Measurements from ENCODE around the gene GPC6.

Gene GPC6

GRCh38 chr13:93386116-93386515 lies 159.5 kb downstream of the GPC6 start:
- DNase-seq, result no peak

DNA sequence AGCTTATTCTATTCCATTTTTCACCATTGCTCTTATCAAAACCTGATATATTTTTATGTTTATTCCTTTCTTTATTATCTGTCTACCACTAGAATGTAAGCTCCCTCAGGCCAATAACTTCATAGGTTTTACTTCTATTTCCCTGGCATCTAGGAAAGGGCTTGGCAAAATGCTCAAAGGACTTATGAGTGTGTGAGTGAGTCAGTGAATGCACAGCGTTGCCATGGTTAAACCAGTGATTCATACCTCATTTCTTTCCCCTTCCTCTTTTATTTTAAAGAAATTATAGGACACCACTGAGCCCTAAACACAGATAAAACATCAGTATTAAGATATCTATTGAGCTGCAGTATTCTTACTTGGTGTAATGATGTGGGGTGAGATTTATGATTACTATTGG lies 162.1 kb downstream of the GPC6 start:
- no peak for DNase-seq

DNA sequence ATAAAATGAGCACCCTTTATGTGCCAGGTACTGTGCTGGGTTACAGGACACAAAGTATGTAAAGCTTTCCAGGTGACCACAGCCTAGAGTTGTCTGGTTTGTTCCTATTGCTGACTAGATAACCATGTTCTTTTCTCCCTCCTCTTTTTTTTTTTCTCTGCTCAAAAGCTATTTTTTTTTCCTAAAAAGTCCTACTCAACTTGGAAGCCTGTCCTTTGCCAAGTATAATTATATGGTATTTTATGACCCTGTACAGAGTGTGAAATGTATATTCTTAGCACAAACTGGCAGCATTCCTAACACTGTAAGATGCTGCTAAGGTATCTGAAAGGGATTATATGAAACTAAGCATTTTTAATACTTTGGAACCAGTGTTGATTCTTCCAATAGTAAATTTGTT lies 171.0 kb downstream of the GPC6 start:
- DNase-seq, result no peak

DNA sequence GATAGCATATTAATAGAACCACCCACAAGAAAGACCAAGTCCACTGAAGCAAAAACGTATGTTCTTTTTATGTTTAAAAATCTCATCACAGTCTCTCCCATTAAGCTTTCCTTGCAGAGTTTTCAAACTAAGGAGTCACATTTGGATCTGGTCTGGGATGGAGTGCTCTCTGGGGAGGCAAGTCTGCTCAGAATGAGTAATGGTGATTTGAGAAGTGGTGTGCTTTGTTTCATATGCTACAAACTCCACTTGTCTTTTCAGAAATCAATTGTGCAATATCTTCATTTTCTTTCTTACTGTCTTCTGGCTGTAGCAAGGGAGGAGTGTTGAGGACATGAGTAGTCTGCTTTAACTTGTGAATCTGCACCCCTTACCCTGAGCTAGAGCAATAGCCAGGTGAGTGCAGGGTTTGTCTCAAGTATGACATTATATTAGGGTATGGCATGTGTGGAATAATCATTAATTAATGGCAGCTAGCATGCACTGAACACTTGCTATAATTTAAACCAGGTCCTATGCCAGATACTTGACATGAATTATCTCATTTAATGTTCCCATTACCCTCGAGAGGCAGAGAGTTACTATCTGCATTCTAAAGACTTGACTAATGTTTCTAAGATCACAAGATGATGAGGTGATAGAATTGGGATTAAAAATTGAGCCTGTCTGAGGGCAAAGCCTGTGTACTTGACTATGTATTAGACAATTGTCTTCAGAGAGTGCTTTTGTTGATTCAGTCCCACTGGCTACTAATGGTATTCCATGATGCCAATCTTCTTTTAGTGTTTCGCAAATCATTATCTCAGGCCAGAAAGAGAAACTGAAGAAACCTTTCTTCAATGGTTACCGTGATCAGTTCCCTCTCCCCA lies 171.8 kb downstream of the GPC6 start:
- no peak for DNase-seq

GRCh38 chr13:93399212-93399611 lies 172.6 kb downstream of the GPC6 start:
- no peak for DNase-seq

GRCh38 chr13:93406136-93406535 lies 179.5 kb downstream of the GPC6 start:
- DNase-seq, result no peak

GRCh38 chr13:93407551-93407950 lies 180.9 kb downstream of the GPC6 start:
- no peak for DNase-seq

DNA sequence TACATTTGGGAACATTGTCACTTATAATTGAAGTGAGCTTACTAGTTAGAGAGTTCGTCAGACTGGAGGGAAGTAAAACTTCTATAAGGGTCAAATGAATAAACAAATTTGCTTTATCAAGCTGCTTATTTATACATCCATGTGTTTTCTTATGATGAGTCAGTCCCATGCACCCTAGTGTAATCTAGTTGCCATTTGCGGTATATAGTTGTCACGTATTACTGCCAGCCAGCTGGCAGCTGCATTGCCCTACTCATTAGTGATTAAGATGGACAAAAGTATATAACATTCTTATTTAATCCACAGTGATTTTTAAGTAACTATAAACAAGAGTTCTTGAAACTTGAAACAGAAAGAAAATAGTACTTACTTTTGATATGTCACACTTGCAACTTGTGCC lies 182.4 kb downstream of the GPC6 start:
- DNase-seq, result no peak

- no peak for DNase-seq
These were observed 183.2 kb downstream of the GPC6 start for GRCh38 chr13:93409816-93410215.

- no peak for DNase-seq
These were observed 184.6 kb downstream of the GPC6 start for GRCh38 chr13:93411186-93411680.

- no peak for DNase-seq
These were observed 186.1 kb downstream of the GPC6 start for GRCh38 chr13:93412676-93413075.

- no peak for DNase-seq
These were observed 187.5 kb downstream of the GPC6 start for GRCh38 chr13:93413972-93414717.

- DNase-seq, result no peak
These were observed 190.2 kb downstream of the GPC6 start for GRCh38 chr13:93416736-93417355.

DNA sequence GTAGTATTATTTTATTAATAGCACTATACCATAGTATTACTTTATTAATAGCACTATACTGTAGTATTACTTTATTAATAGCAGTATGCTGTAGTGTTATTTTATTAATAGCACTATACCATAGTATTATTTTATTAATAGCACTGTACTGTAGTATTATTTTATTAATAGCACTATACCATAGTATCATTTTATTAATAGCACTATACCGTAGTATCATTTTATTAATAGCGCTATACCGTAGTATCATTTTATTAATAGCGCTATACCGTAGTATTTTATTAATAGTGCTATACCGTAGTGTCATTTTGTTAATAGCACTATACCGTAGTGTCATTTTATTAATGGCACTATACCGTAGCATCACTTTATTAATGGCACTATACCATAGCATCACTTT lies 191.8 kb downstream of the GPC6 start:
- DNase-seq, result no peak

- no peak for DNase-seq
These were observed 193.6 kb downstream of the GPC6 start for GRCh38 chr13:93420206-93420605.

DNA sequence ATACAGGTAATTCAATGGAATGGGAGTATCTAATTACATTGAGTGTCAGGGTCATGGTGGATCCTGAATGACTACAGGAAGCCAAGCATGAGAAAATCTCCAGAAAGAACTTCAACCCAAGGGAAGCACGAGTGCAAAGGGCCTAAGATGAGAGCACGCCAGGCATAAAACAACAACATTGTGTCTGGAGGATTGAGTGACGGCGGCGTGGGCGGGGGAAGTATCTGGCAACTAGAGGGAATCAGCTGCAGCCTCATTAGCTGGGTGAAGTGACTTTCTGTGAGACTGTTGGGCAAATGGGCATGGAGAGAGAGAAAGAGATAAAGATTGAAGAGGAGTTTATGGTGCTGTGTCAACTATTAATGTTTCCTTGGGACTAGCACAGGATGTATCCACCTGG lies 194.3 kb downstream of the GPC6 start:
- no peak for DNase-seq

DNA sequence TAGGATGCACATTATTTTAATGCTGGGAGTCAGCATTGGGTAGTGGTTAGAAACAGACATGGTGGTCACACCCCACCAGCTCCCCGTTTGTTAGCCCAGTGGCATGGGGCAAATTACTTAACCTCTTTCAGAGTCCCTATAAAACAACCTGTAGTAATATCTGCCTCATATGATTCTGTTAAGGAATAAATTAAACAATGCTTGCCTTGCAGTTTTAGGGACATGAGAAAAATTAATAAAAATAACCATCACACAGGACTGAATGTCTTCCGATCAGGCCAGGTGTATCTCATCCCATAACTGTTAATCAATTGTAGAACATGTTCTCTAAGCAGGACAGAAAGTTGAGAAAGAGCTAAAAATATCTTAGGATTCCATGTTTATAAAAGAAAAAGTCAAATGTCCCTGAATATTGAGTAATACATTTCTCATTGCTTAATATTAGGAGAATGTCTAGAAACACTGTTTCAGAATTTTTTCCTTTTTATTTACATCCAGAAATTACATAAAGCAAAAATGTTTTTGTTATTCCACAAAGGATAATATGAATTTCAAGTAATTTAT lies 196.5 kb downstream of the GPC6 start:
- no peak for DNase-seq

- DNase-seq, result no peak
These were observed 198.8 kb downstream of the GPC6 start for GRCh38 chr13:93425411-93425810.

- DNase-seq, result no peak
These were observed 203.8 kb downstream of the GPC6 start for GRCh38 chr13:93430381-93430780.

DNA sequence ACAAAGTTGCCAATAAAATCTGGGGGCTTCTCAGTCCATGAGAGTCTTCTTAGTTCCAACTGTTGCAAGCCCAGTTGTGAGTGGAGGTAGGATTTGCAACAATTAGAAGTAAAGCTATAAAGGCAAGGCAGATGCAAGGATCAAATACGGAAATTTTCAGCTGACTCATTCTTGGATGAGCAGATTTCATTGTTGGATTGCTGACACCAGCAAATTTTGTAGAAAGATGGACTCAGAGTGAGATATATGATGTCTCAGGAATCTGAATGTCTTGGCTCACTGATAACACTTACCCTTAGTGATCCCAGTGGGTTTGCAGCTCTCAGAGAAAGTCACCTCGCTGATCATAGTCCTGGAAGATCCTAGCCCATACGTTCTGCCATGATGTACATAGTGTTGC lies 209.0 kb downstream of the GPC6 start:
- no peak for DNase-seq

GRCh38 chr13:93437081-93437480 lies 210.5 kb downstream of the GPC6 start:
- DNase-seq, result no peak

DNA sequence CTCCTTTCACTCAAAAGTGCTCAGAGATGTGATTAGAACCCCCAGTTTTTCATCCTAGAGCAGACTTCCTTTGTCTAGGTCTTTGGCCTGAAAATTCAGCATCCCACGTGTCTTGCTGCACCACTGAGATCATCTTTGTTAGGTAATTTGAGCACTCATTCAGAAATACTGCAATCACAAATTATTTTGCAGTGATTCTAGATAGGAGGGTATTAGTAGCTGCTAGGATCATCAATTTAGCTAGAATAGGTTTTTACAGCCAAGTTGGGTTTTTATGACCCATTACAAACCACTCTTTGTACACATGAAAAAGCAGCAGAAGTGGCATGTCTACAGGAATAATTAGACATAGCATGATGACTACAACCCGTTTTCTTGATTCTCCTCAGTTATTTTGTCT lies 219.6 kb downstream of the GPC6 start:
- DNase-seq, result no peak

DNA sequence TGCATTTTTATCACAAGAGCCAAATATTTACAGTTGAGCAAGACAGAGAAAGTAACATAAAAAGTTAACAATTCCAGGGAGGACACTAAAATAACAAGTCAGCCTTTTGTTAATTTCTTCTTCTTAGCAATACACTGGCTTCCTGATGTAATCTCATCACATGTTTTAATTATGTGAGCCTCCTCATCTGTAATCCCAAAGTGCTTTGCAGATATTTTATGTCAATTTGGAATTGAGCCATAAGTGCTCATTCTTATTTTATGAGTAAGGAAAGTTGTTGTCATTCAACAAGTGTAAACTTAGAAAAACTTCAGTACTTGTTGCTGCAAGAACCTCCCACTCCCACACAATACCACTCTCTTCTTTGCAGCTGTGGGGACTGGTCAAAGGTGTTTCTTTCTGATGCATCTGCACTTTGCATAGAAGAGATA lies 223.6 kb downstream of the GPC6 start:
- no peak for DNase-seq

All from MV-4-11 (cell line).